Peyer's patch (tissue), 4 donors: ENCODE results near the gene RUNDC3A.

ENCODE experiments used
- POLR2A ChIP-seq, 2 donors: fragments of 450-650 bp; IDR thresholded peaks; one replicate each; pipeline ENCODE4 v1.5.1; 2017; ENCODE audit warnings: antibody characterized with exemption in 2 of 2, mild to moderate bottlenecking in 2 of 2, moderate library complexity in 2 of 2
- TF ChIP-seq, protein P1 (sequence below), 6 experiments: fragments of 450-650 bp in 4 of 6; fragments of 200-600 bp in 2 of 6; sonication (generic) in 1 of 6; IDR thresholded peaks; one replicate each; pipeline ENCODE4 v1.5.1; 2017 to 2019; ENCODE audit warnings: antibody characterized with exemption in 6 of 6, mild to moderate bottlenecking in 3 of 6, moderate library complexity in 1 of 6

DNA sequence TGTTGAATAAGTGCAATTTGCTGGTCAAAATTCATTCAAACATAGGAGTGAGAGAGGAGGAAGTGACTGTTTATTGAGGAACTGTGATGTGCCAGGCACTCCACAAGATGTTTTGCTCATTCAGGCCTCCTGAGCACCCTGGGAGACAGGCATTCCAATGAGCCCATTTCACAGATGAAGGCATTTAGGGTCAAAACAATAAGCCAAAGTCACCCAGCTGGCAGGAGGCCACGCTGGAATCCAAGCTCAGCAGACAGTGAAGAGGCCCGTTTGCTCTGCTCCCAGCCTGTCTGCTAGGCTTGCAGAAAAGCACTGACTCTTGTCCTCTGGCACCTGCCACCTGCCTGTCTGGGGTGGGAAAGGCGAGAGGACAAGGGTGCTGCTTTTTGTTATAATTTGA, 26.3 kb downstream of the RUNDC3A start:
- TF ChIP-seq POLR2A (IDR thresholded peaks at IDR 0.05): no peak
- TF ChIP-seq, protein P1, sequence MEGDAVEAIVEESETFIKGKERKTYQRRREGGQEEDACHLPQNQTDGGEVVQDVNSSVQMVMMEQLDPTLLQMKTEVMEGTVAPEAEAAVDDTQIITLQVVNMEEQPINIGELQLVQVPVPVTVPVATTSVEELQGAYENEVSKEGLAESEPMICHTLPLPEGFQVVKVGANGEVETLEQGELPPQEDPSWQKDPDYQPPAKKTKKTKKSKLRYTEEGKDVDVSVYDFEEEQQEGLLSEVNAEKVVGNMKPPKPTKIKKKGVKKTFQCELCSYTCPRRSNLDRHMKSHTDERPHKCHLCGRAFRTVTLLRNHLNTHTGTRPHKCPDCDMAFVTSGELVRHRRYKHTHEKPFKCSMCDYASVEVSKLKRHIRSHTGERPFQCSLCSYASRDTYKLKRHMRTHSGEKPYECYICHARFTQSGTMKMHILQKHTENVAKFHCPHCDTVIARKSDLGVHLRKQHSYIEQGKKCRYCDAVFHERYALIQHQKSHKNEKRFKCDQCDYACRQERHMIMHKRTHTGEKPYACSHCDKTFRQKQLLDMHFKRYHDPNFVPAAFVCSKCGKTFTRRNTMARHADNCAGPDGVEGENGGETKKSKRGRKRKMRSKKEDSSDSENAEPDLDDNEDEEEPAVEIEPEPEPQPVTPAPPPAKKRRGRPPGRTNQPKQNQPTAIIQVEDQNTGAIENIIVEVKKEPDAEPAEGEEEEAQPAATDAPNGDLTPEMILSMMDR (IDR thresholded peaks at IDR 0.05): no peak
